Fibroblast of villous mesenchyme (primary cell): Measurements from ENCODE around the gene ANXA5. TPM values are rescaled to one million over a fixed set of nuclear protein-coding genes. Genes with fewer than 3 reads are reported as not detected.
A peak's percentile ranks its signal among the peaks of the same experiment; 100 is the strongest.

Experiments used
- DNase-seq: peaks from one replicate; pipeline ENCODE4 v3.0.0-alpha.2; 2010; ENCODE audit warnings: low read depth
- H3K4me3 ChIP-seq: 2 replicates; pipeline ENCODE4 v1.5.1; 2011; ENCODE audit warnings: low read depth, mild to moderate bottlenecking, low read length
- CTCF ChIP-seq: IDR thresholded peaks from 2 replicates; pipeline ENCODE4 v1.5.1; 2012; ENCODE audit warnings: low read depth, mild to moderate bottlenecking, low read length; ENCODE audit not compliant: insufficient read depth
- total RNA-seq: library from RNA; depleted of rRNA; stranded (reverse); fragments of >200 nt; gene quantifications from 2 replicates; pipeline ENCODE4 v1.2.3, GENCODE V29; 2012

The ANXA5 gene
- total RNA-seq, 1 donor: 939 TPM

GRCh38 chr4:121653214-121653613 lies 43.6 kb downstream of the ANXA5 start:
- no peak for TF ChIP-seq CTCF

GRCh38 chr4:121651597-121651996 lies 45.2 kb downstream of the ANXA5 start:
- no peak for DNase-seq
- TF ChIP-seq CTCF: no peak
- H3K4me3 ChIP-seq: no peak overlapping the region

More at GRCh38 chr4:121653214-121653613, 43.6 kb downstream of the ANXA5 start:
- DNase-seq: no peak
- H3K4me3 ChIP-seq: no peak overlapping the region

GRCh38 chr4:121650741-121651140 lies 46.0 kb downstream of the ANXA5 start:
- DNase-seq: no peak
- H3K4me3 ChIP-seq: no peak overlapping the region
- no peak for TF ChIP-seq CTCF

- TF ChIP-seq CTCF: no peak
- no peak for DNase-seq
- H3K4me3 ChIP-seq: no peak overlapping the region
Observed at GRCh38 chr4:121648516-121648915, 48.3 kb downstream of the ANXA5 start.

GRCh38 chr4:121642876-121643585 lies 53.7 kb downstream of the ANXA5 start:
- DNase-seq: no peak
- no peak overlapping the region for H3K4me3 ChIP-seq
- no peak for TF ChIP-seq CTCF

- TF ChIP-seq CTCF: no peak
- H3K4me3 ChIP-seq: no peak overlapping the region
- DNase-seq: peak; percentile 18
Observed at GRCh38 chr4:121642292-121642691, 54.5 kb downstream of the ANXA5 start.

GRCh38 chr4:121633653-121634052 lies 63.1 kb downstream of the ANXA5 start:
- no peak overlapping the region for H3K4me3 ChIP-seq
- DNase-seq: no peak
- TF ChIP-seq CTCF: no peak
